Liver (tissue), 3 donors: ENCODE results near the gene CDH16.

ENCODE experiments used
- FOXA1 ChIP-seq: IDR thresholded peaks from 2 replicates; pipeline ENCODE4 v1.6.1; 2016; ENCODE audit warnings: antibody characterized with exemption
- JUND ChIP-seq, 2 donors: IDR thresholded peaks; 2 replicates each; pipeline ENCODE4 v1.6.1; 2016; ENCODE audit warnings: antibody characterized with exemption in 2 of 2
- NR2F2 ChIP-seq: IDR thresholded peaks from 2 replicates; pipeline ENCODE4 v1.6.1; 2016; ENCODE audit warnings: antibody characterized with exemption
- RAD21 ChIP-seq, 2 donors: IDR thresholded peaks; 2 replicates each; pipeline ENCODE4 v1.6.1; 2016; ENCODE audit warnings: antibody characterized with exemption in 2 of 2, mild to moderate bottlenecking in 2 of 2
- SP1 ChIP-seq: IDR thresholded peaks from 2 replicates; pipeline ENCODE4 v1.6.1; 2018; ENCODE audit warnings: antibody characterized with exemption, mild to moderate bottlenecking
- TF ChIP-seq, protein P1 (sequence below): fragments of 150-350 bp; IDR thresholded peaks from 2 replicates; pipeline ENCODE4 v1.5.1; 2017; ENCODE audit warnings: improper control_type of control experiment, low read depth, low read length; ENCODE audit not compliant: missing input control
- TF ChIP-seq, protein P2 (sequence below): IDR thresholded peaks from 2 replicates; pipeline ENCODE4 v1.6.1; 2016; ENCODE audit warnings: antibody characterized with exemption
- TF ChIP-seq, protein P3 (sequence below): IDR thresholded peaks from 2 replicates; pipeline ENCODE4 v1.6.1; 2016; ENCODE audit warnings: antibody characterized with exemption
- TF ChIP-seq, protein P4 (sequence below): IDR thresholded peaks from 2 replicates; pipeline ENCODE4 v1.6.1; 2016; ENCODE audit warnings: antibody characterized with exemption
- TF ChIP-seq, protein P5 (sequence below): IDR thresholded peaks from 2 replicates; pipeline ENCODE4 v1.6.1; 2016; ENCODE audit warnings: antibody characterized with exemption, mild to moderate bottlenecking
- donor health status: healthy.
- donor health status: healthy.

DNA sequence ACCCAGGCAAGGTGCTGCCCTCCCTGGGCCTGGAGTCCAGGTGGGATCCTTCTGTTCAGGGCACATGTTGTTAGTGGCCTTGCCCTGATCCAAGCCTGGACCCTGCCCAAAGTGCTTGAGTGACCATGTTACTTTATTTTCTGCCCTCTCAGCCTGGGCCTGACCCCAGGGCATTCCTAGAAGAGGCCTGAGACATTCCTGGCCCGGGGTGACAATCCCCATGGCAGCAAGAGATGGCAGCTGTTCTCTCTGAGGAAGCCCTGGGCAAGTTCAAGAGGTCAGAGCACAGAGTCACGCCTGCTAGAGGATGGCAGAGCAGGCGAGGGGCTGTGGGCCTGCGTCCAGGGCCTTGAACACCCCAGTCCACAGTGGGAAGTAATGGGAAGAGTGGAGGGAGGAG, 5.0 kb downstream of the CDH16 start:
- no peak for TF ChIP-seq JUND (IDR thresholded peaks at IDR 0.05)
- TF ChIP-seq, protein P1, sequence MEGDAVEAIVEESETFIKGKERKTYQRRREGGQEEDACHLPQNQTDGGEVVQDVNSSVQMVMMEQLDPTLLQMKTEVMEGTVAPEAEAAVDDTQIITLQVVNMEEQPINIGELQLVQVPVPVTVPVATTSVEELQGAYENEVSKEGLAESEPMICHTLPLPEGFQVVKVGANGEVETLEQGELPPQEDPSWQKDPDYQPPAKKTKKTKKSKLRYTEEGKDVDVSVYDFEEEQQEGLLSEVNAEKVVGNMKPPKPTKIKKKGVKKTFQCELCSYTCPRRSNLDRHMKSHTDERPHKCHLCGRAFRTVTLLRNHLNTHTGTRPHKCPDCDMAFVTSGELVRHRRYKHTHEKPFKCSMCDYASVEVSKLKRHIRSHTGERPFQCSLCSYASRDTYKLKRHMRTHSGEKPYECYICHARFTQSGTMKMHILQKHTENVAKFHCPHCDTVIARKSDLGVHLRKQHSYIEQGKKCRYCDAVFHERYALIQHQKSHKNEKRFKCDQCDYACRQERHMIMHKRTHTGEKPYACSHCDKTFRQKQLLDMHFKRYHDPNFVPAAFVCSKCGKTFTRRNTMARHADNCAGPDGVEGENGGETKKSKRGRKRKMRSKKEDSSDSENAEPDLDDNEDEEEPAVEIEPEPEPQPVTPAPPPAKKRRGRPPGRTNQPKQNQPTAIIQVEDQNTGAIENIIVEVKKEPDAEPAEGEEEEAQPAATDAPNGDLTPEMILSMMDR: no peak
- TF ChIP-seq, protein P2, sequence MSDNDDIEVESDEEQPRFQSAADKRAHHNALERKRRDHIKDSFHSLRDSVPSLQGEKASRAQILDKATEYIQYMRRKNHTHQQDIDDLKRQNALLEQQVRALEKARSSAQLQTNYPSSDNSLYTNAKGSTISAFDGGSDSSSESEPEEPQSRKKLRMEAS: no peak
- no peak for TF ChIP-seq RAD21 (IDR thresholded peaks at IDR 0.05)
- no peak for TF ChIP-seq NR2F2
- TF ChIP-seq SP1: no peak
- no peak for TF ChIP-seq FOXA1
- TF ChIP-seq, protein P3, sequence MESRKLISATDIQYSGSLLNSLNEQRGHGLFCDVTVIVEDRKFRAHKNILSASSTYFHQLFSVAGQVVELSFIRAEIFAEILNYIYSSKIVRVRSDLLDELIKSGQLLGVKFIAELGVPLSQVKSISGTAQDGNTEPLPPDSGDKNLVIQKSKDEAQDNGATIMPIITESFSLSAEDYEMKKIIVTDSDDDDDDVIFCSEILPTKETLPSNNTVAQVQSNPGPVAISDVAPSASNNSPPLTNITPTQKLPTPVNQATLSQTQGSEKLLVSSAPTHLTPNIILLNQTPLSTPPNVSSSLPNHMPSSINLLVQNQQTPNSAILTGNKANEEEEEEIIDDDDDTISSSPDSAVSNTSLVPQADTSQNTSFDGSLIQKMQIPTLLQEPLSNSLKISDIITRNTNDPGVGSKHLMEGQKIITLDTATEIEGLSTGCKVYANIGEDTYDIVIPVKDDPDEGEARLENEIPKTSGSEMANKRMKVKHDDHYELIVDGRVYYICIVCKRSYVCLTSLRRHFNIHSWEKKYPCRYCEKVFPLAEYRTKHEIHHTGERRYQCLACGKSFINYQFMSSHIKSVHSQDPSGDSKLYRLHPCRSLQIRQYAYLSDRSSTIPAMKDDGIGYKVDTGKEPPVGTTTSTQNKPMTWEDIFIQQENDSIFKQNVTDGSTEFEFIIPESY: no peak
- TF ChIP-seq, protein P4, sequence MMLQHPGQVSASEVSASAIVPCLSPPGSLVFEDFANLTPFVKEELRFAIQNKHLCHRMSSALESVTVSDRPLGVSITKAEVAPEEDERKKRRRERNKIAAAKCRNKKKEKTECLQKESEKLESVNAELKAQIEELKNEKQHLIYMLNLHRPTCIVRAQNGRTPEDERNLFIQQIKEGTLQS: no peak
- TF ChIP-seq, protein P5, sequence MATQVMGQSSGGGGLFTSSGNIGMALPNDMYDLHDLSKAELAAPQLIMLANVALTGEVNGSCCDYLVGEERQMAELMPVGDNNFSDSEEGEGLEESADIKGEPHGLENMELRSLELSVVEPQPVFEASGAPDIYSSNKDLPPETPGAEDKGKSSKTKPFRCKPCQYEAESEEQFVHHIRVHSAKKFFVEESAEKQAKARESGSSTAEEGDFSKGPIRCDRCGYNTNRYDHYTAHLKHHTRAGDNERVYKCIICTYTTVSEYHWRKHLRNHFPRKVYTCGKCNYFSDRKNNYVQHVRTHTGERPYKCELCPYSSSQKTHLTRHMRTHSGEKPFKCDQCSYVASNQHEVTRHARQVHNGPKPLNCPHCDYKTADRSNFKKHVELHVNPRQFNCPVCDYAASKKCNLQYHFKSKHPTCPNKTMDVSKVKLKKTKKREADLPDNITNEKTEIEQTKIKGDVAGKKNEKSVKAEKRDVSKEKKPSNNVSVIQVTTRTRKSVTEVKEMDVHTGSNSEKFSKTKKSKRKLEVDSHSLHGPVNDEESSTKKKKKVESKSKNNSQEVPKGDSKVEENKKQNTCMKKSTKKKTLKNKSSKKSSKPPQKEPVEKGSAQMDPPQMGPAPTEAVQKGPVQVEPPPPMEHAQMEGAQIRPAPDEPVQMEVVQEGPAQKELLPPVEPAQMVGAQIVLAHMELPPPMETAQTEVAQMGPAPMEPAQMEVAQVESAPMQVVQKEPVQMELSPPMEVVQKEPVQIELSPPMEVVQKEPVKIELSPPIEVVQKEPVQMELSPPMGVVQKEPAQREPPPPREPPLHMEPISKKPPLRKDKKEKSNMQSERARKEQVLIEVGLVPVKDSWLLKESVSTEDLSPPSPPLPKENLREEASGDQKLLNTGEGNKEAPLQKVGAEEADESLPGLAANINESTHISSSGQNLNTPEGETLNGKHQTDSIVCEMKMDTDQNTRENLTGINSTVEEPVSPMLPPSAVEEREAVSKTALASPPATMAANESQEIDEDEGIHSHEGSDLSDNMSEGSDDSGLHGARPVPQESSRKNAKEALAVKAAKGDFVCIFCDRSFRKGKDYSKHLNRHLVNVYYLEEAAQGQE: no peak
